ENCODE data around the gene ACAD10. TPM values are rescaled to one million over a fixed set of nuclear protein-coding genes. Genes with fewer than 3 reads are reported as not detected.
A peak's percentile ranks its signal among the peaks of the same experiment; 100 is the strongest.
"Not testable (repeated sequence)": the region's sequence is repeated elsewhere in the genome, so short reads cannot be mapped to it uniquely, and the experiment has no call there.

ACAD10 gene
- 18.3 TPM for total RNA-seq

DNA sequence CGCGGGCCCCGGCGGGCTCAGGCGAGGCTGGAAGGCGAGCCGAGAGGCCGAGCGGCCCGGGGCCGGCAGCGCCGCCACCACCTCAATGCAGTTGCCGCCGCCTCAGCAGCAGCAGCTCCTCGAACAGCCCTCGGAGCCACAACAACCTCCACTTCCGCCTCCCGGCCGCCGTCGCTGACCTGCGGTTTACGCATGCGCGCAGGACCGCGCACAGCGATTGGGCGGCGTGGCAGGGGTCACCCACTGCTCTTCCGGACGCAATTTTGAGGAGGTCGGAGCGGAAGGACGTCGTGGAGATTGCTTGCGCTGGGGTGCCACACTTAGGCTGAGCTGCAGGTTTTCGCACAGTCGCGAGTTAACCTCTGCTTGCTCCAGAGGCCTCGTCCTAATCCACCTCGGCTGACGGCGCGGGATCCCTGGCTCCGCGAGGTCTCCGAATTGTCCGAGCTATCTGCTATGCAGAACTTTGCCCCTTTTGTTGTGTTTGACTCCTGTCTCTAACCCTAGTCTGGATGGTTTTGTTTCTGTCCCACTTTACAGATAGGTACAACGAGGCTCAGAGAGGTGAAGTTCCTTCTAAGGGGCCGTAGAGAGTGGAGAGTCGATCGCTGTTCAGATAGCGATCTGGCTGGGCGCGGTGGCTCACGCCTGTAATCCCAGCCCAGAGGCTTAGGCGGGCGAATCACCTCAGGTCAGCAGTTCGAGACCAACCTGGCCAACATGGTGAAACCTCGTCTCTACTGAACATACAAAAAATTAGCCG, at the start of gene ACAD10, which contains the start of gene BRAP:
Gene ACAD10, plus strand, starts transcription at position 243 of the 763 bp plus-strand sequence. CDS start 6,657 bp downstream, outside the sequence.
Gene BRAP, minus strand, starts transcription at position 146 of the 763 bp plus-strand sequence. CDS start 164 bp downstream, outside the sequence.
- Histone ChIP-seq H3K9ac (ENCODE audit: low read depth in 1 of 3, low read length in 3 of 3) (peak within 1 kb of the TSS; percentile 99), H3K27ac (ENCODE audit: low read depth, low read length) (peak within 1 kb of the TSS; percentile 87), H3K4me1 (ENCODE audit: control insufficient read depth in 3 of 3, insufficient read depth in 3 of 3, low read length in 3 of 3) (peaks cover 24 to 31% (median 24%) of the 10 kb centered on the region in 3 donors), H3K4me3 (ENCODE audit: low read length in 3 of 3) (peak within 1 kb of the TSS; percentile 100), H3K27me3 (ENCODE audit: control insufficient read depth in 3 of 3, insufficient read depth in 3 of 3, low read length in 3 of 3) (no peaks in the 10 kb centered on the region), H3K36me3 (ENCODE audit: control insufficient read depth in 3 of 3, insufficient read depth in 3 of 3, low read length in 3 of 3) (peaks cover 7 to 18% (median 14%) of the 10 kb centered on the region in 3 donors), H3K9me3 (ENCODE audit: control insufficient read depth in 3 of 3, low read length in 3 of 3) (no peaks in the 10 kb centered on the region)

DNA sequence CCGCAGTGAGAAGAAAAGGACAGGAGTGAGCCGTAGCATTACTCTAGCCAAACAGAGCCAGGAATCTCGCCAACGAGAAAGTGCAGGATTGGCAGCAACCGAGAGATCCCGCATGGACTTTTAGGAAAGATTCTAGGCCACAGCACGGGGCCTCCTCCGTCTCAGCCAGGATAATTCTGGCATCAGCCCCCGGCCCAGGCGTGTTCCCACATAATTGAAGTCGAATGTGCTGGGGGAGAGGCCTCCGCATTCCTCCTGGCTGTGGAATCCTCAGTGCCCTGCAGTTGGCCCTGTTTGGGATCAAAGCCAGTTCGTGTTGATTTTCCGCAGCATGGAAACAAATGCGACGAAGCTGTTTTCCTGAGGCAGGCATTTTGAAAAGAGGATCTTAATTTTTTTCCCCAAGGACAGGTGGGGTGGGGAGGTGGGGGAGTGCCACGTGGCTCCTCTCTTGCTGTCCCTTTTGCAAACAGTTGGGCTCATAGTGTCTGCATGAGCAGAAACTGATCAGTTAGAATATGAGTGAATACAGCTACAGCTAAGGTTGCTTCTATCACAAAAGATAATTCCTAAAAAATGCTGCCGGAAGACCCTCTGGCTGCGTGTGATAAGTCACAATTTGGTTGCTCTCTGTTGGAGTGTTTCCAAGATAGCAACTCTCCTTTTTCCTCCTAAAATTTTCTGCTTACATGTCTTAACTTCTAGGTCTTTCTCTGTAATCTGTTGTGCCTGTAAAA, 49.5 kb upstream of the ACAD10 start:
- Histone ChIP-seq H3K4me1 (ENCODE audit: control insufficient read depth in 3 of 3, insufficient read depth in 3 of 3, low read length in 3 of 3) (peaks cover 13 to 14% (median 14%) of the 10 kb centered on the region in 3 donors), H3K9me3 (ENCODE audit: control insufficient read depth in 3 of 3, low read length in 3 of 3) (no peaks in the 10 kb centered on the region), H3K4me3 (ENCODE audit: low read length in 3 of 3) (peak overlapping the region; percentile 15 to 60 (median 54)), H3K9ac (ENCODE audit: low read depth in 1 of 3, low read length in 3 of 3) (peak overlapping the region; percentile 50 to 81 (median 70)), H3K27me3 (ENCODE audit: control insufficient read depth in 3 of 3, insufficient read depth in 3 of 3, low read length in 3 of 3) (no peaks in the 10 kb centered on the region), H3K36me3 (ENCODE audit: control insufficient read depth in 3 of 3, insufficient read depth in 3 of 3, low read length in 3 of 3) (peaks cover 0 to 2% (median 0%) of the 10 kb centered on the region in 3 donors), H3K27ac (ENCODE audit: low read depth, low read length) (peak overlapping the region; percentile 70)

DNA sequence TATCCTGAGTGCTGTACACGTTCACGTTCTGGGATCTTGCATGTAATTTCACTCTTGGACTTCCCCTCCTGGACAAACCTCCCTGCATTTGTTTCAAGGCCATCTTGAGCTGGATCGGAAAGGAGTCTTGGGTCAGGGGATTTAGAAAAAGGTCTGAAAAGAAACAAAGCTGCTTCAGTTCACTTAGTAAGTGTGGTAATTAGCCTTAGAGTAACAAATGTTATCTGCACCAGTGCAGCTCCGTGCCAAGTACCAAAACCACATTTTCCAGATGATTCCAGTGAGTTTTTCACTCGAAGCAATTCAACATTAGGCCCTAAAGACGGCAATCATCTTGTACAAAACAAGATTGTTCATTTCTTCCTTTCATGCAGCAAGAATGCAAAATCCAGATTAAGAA, 47.3 kb upstream of the ACAD10 start:
- Histone ChIP-seq H3K9ac (ENCODE audit: low read depth in 1 of 3, low read length in 3 of 3) (no peak overlapping the region), H3K27ac (ENCODE audit: low read depth, low read length) (no peak overlapping the region), H3K36me3 (ENCODE audit: control insufficient read depth in 3 of 3, insufficient read depth in 3 of 3, low read length in 3 of 3) (peaks cover 8 to 10% (median 9%) of the 10 kb centered on the region in 3 donors), H3K27me3 (ENCODE audit: control insufficient read depth in 3 of 3, insufficient read depth in 3 of 3, low read length in 3 of 3) (no peaks in the 10 kb centered on the region), H3K9me3 (ENCODE audit: control insufficient read depth in 3 of 3, low read length in 3 of 3) (no peaks in the 10 kb centered on the region), H3K4me1 (ENCODE audit: control insufficient read depth in 3 of 3, insufficient read depth in 3 of 3, low read length in 3 of 3) (peaks cover 13 to 18% (median 14%) of the 10 kb centered on the region in 3 donors), H3K4me3 (ENCODE audit: low read length in 3 of 3) (no peak overlapping the region)

DNA sequence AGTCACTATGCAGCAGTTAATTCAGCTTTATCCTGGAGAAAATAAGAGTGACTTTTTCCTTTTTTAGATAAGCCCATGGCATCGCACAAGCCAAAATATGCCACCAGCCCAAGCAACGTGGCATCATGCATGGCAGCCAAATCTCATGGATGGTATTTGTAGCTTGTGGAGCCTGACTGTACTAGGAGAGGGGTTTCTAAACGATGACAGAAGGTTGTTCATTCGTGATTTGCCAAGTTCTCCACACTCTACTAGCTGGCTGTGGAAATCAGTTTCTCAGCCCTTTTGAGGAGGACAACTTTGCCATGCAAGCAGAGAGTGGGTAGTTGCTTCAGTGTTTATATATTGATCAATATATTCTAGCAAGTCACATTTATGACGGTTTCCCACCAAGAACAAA, 45.3 kb upstream of the ACAD10 start:
- Histone ChIP-seq H3K27me3 (ENCODE audit: control insufficient read depth in 3 of 3, insufficient read depth in 3 of 3, low read length in 3 of 3) (no peaks in the 10 kb centered on the region), H3K36me3 (ENCODE audit: control insufficient read depth in 3 of 3, insufficient read depth in 3 of 3, low read length in 3 of 3) (peaks cover 18 to 25% (median 25%) of the 10 kb centered on the region in 3 donors), H3K27ac (ENCODE audit: low read depth, low read length) (no peak overlapping the region), H3K9me3 (ENCODE audit: control insufficient read depth in 3 of 3, low read length in 3 of 3) (no peaks in the 10 kb centered on the region), H3K9ac (ENCODE audit: low read depth in 1 of 3, low read length in 3 of 3) (no peak overlapping the region), H3K4me1 (ENCODE audit: control insufficient read depth in 3 of 3, insufficient read depth in 3 of 3, low read length in 3 of 3) (peaks cover 10 to 18% (median 13%) of the 10 kb centered on the region in 3 donors), H3K4me3 (ENCODE audit: low read length in 3 of 3) (no peak overlapping the region)

DNA sequence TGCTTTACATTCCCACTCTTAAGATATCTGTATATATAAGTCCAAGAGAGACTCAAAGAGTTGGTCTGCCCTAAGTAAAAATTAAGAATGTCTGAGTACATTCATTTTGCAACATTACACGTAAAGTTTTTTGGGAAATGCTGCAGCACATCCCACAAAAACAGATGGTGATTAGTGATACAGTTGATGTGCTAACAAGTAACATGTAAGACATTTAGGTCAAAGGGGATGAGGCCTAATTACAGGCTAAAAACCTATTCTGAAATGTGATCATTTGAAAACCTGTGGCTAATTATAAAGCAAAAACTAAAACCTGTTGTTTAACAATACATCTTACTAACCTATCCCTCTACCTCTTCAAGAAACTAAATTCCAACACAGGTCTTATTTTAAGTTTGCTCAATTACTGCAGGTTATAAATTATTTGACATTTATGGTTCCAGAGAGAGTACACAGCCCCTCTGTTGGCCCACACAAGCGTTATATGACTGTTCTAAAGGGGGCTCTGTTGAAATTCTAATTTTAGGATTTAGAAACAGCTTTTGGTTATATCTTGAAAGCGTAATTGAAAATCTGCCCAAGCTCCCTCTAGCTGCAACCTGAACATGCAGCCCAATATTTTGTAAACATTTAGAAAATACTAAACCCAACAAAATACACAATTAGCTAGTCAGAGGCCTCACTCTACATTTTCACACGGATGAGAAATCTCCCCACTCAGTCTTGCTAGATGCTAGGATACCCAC, 43.0 kb upstream of the ACAD10 start:
- Histone ChIP-seq H3K9ac (ENCODE audit: low read depth in 1 of 3, low read length in 3 of 3) (no peak overlapping the region), H3K4me3 (ENCODE audit: low read length in 3 of 3) (no peak overlapping the region), H3K4me1 (ENCODE audit: control insufficient read depth in 3 of 3, insufficient read depth in 3 of 3, low read length in 3 of 3) (peaks cover 0 to 4% (median 0%) of the 10 kb centered on the region in 3 donors), H3K36me3 (ENCODE audit: control insufficient read depth in 3 of 3, insufficient read depth in 3 of 3, low read length in 3 of 3) (peaks cover 30 to 46% (median 37%) of the 10 kb centered on the region in 3 donors), H3K9me3 (ENCODE audit: control insufficient read depth in 3 of 3, low read length in 3 of 3) (no peaks in the 10 kb centered on the region), H3K27me3 (ENCODE audit: control insufficient read depth in 3 of 3, insufficient read depth in 3 of 3, low read length in 3 of 3) (no peaks in the 10 kb centered on the region), H3K27ac (ENCODE audit: low read depth, low read length) (peak overlapping the region; percentile 36)

DNA sequence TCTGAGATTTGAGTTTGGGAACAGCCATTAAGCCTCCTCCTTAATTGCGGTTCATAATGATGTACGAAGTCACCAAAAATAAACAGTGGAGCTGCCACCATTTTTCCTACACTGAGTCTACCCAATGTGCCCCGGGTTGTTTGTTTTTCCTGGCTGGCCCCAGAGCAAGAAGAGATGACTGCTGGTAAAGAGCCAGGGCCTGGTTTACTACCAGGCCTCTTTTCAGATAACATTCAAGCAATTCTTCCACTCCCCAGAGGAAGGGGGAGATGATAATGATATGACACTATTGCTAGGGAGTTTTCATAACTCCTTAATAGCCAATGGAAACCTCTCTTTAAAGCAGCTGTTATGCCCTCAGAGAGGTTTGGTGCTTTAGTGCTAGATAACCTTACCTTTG, 42.4 kb upstream of the ACAD10 start:
- H3K27me3 ChIP-seq (ENCODE audit: control insufficient read depth in 3 of 3, insufficient read depth in 3 of 3, low read length in 3 of 3) = no peaks in the 10 kb centered on the region
- no peak overlapping the region for H3K4me3 ChIP-seq (ENCODE audit: low read length in 3 of 3)
- H3K4me1 ChIP-seq (ENCODE audit: control insufficient read depth in 3 of 3, insufficient read depth in 3 of 3, low read length in 3 of 3) = peaks cover 0 to 4% (median 0%) of the 10 kb centered on the region in 3 donors
- peak overlapping the region; percentile 36 for H3K27ac ChIP-seq (ENCODE audit: low read depth, low read length)
- peaks cover 30 to 46% (median 37%) of the 10 kb centered on the region in 3 donors for H3K36me3 ChIP-seq (ENCODE audit: control insufficient read depth in 3 of 3, insufficient read depth in 3 of 3, low read length in 3 of 3)
- no peaks in the 10 kb centered on the region for H3K9me3 ChIP-seq (ENCODE audit: control insufficient read depth in 3 of 3, low read length in 3 of 3)
- H3K9ac ChIP-seq (ENCODE audit: low read depth in 1 of 3, low read length in 3 of 3) = no peak overlapping the region

DNA sequence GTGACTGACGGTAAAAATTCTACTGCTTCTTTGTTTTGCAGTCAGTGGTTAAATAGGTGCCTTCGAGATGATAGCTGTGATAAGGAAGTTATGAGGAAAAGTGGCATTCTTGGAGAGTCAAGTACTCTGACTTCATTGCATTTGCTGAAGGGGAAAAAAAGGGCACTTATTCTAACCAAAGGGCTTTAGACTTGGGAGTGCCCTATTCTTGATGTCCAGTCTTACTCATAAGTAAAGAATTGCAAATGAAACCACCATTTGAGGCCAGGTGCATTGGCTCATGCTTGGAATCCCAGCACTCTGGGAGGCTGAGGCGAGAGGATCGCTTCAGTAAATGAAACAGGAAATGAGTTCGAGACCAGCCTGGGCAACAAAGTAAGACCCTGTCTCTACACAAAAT, 40.4 kb upstream of the ACAD10 start:
- Histone ChIP-seq H3K27me3 (ENCODE audit: control insufficient read depth in 3 of 3, insufficient read depth in 3 of 3, low read length in 3 of 3) (no peaks in the 10 kb centered on the region), H3K9me3 (ENCODE audit: control insufficient read depth in 3 of 3, low read length in 3 of 3) (no peaks in the 10 kb centered on the region), H3K9ac (ENCODE audit: low read depth in 1 of 3, low read length in 3 of 3) (no peak overlapping the region), H3K27ac (ENCODE audit: low read depth, low read length) (no peak overlapping the region), H3K4me3 (ENCODE audit: low read length in 3 of 3) (no peak overlapping the region), H3K36me3 (ENCODE audit: control insufficient read depth in 3 of 3, insufficient read depth in 3 of 3, low read length in 3 of 3) (peaks cover 39 to 57% (median 48%) of the 10 kb centered on the region in 3 donors), H3K4me1 (ENCODE audit: control insufficient read depth in 3 of 3, insufficient read depth in 3 of 3, low read length in 3 of 3) (peaks cover 0 to 4% (median 0%) of the 10 kb centered on the region in 3 donors)

DNA sequence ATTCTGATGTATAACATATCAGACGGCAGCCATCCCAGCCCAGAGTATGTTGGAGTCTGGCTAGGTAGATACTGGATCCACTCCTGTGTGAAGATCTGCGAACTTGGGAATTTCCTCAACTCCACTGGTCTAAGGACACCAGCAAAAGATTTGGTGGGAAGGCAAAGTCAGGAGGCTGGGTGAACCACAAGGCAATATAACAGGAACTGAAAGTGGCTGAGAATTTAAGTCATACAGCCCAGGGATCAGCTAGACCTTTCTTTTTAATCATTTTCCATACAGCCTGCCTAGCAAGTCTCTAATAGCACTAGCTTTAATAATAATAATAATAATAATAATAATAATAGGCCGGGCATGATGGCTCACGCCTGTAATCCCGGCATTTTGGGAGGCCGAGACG, 34.9 kb upstream of the ACAD10 start:
- Histone ChIP-seq H3K27me3 (ENCODE audit: control insufficient read depth in 3 of 3, insufficient read depth in 3 of 3, low read length in 3 of 3) (no peaks in the 10 kb centered on the region), H3K9ac (ENCODE audit: low read depth in 1 of 3, low read length in 3 of 3) (no peak overlapping the region), H3K4me1 (ENCODE audit: control insufficient read depth in 3 of 3, insufficient read depth in 3 of 3, low read length in 3 of 3) (no peaks in the 10 kb centered on the region), H3K9me3 (ENCODE audit: control insufficient read depth in 3 of 3, low read length in 3 of 3) (no peaks in the 10 kb centered on the region), H3K4me3 (ENCODE audit: low read length in 3 of 3) (no peak overlapping the region), H3K36me3 (ENCODE audit: control insufficient read depth in 3 of 3, insufficient read depth in 3 of 3, low read length in 3 of 3) (peaks cover 29 to 56% (median 49%) of the 10 kb centered on the region in 3 donors), H3K27ac (ENCODE audit: low read depth, low read length) (no peak overlapping the region)

DNA sequence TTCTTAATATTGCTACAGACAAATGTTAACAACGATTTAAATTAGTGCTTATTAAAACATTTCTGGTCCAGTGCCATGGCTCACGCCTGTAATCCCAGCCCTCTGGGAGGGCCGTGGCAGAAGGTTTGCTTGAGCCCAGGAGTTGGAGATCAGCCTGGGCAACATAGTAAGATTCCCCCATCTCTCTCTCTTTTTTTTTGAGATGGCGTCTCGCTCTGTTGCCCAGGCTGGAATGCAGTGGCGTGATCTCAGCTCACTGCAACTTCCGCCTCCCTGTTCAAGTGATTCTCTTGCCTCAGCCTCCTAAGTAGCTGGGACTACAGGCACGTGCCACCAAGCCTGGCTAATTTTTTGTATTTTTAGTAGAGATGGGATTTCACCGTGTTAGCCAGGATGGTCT, 33.3 kb upstream of the ACAD10 start:
- not testable (repeated sequence) for H3K4me1 ChIP-seq (ENCODE audit: control insufficient read depth in 3 of 3, insufficient read depth in 3 of 3, low read length in 3 of 3); H3K4me3 ChIP-seq (ENCODE audit: low read length in 3 of 3); H3K27ac ChIP-seq (ENCODE audit: low read depth, low read length); H3K9ac ChIP-seq (ENCODE audit: low read depth in 1 of 3, low read length in 3 of 3); H3K27me3 ChIP-seq (ENCODE audit: control insufficient read depth in 3 of 3, insufficient read depth in 3 of 3, low read length in 3 of 3); H3K9me3 ChIP-seq (ENCODE audit: control insufficient read depth in 3 of 3, low read length in 3 of 3)
- peaks cover 27 to 57% (median 45%) of the 10 kb centered on the region in 3 donors for H3K36me3 ChIP-seq (ENCODE audit: control insufficient read depth in 3 of 3, insufficient read depth in 3 of 3, low read length in 3 of 3)
